HCT116 (cell line): ENCODE data around the gene HMHB1. TPM values are rescaled to one million over a fixed set of nuclear protein-coding genes. Genes with fewer than 3 reads are reported as not detected.
"Not testable (repeated sequence)": the region's sequence is repeated elsewhere in the genome, so short reads cannot be mapped to it uniquely, and the experiment has no call there.

Experiments used
- ATAC-seq: fragments of 200-7000 bp; cut with Tn5 transposase; 2 replicates; pipeline ENCODE4 v1.9.1; 2020; ENCODE audit warnings: mild to moderate bottlenecking, moderate library complexity
- BruUV-seq: library from RNA; stranded (reverse); fragments of 400-500 nt; replicated peaks from 2 replicates; lab custom pipeline; 2021; lab: Mats Ljungman, UMichigan
- CTCF ChIA-PET: fragments of 300-600 bp; sonication (Branson Sonifier 250); formaldehyde crosslinking; loops from one replicate; lab custom pipeline; 2021; ENCODE audit warnings: antibody characterized with exemption; lab: Charles Lee
- POLR2A ChIA-PET: fragments of 300-600, 350-600 bp; sonication (Branson Sonifier 250); formaldehyde crosslinking; loops from one replicate; lab custom pipeline; 2021; ENCODE audit warnings: antibody characterized with exemption; lab: Charles Lee
- RAD21 ChIA-PET, 2 experiments: fragments of 300-600 bp; sonication (Branson Sonifier 250); formaldehyde crosslinking; loops; one replicate each; lab custom pipeline; 2023; ENCODE audit warnings: low total read pairs in 2 of 2; ENCODE audit not compliant: uncharacterized antibody in 2 of 2, unreplicated experiment in 2 of 2, low non-redundant PET in 1 of 2; lab: Charles Lee
- DNase-seq: peaks from one replicate; pipeline ENCODE4 v3.0.0-alpha.2; 2010; ENCODE audit warnings: low read depth, low spot score
- H2AFZ ChIP-seq: fragments of 200-600 bp; shearing (Covaris generic), sonication (generic); 2 replicates; pipeline ENCODE4 v1.6.1; 2017; ENCODE audit warnings: low read depth, mixed run types, mixed read lengths, antibody characterized with exemption, low read length; ENCODE audit not compliant: poor library complexity, severe bottlenecking
- H3K27ac ChIP-seq: 2 replicates; pipeline ENCODE4 v1.5.1; 2012; ENCODE audit warnings: low read depth, low read length
- H3K27me3 ChIP-seq: fragments of 200-600 bp; sonication (generic); 2 replicates; pipeline ENCODE4 v1.6.1; 2016; ENCODE audit warnings: mixed run types, low read length, mixed read lengths; ENCODE audit not compliant: insufficient read depth
- H3K36me3 ChIP-seq, 2 experiments: fragments of 200-500 bp in 1 of 2; fragments of 200-600 bp in 1 of 2; sonication (Bioruptor generic) in 1 of 2; sonication (generic) in 1 of 2; 2 replicates each; pipeline versions ENCODE4 v1.5.1 to v1.6.1; 2014 to 2016; ENCODE audit warnings: low read length in 2 of 2, inconsistent platforms in 1 of 2, mixed read lengths in 1 of 2, mixed run types in 1 of 2; ENCODE audit not compliant: insufficient read depth in 2 of 2, control insufficient read depth in 1 of 2
- H3K4me1 ChIP-seq, 2 experiments: fragments of 200-600 bp in 1 of 2; sonication (generic) in 1 of 2; 2 replicates each; pipeline versions ENCODE4 v1.5.1 to v1.6.1; 2012 to 2017; ENCODE audit warnings: low read length in 2 of 2, inconsistent platforms in 1 of 2, mild to moderate bottlenecking in 1 of 2, mixed read lengths in 1 of 2, mixed run types in 1 of 2, moderate library complexity in 1 of 2; ENCODE audit not compliant: insufficient read depth in 2 of 2, control insufficient read depth in 1 of 2
- H3K4me2 ChIP-seq: fragments of 200-600 bp; sonication (generic); 2 replicates; pipeline ENCODE4 v1.6.1; 2017; ENCODE audit warnings: mixed run types, low read length, mixed read lengths
- H3K4me3 ChIP-seq, 2 experiments: fragments of 200-600 bp in 1 of 2; sonication (generic) in 1 of 2; replicated peaks in 1 of 2; 2 replicates each; pipeline ENCODE4 v1.5.1; 2011 to 2016; ENCODE audit warnings: low read length in 2 of 2, control low read depth in 1 of 2, low read depth in 1 of 2, mild to moderate bottlenecking in 1 of 2, mixed read lengths in 1 of 2, mixed run types in 1 of 2
- H3K79me2 ChIP-seq: fragments of 200-600 bp; sonication (generic); 2 replicates; pipeline ENCODE4 v1.6.1; 2017; ENCODE audit warnings: mild to moderate bottlenecking, mixed run types, low read length, moderate library complexity, mixed read lengths; ENCODE audit not compliant: insufficient read depth
- H3K9ac ChIP-seq: fragments of 200-600 bp; sonication (generic); 2 replicates; pipeline ENCODE4 v1.6.1; 2016; ENCODE audit warnings: low read length, mixed read lengths
- H3K9me2 ChIP-seq: fragments of 200-600 bp; sonication (generic), shearing (Covaris generic); 2 replicates; pipeline ENCODE4 v1.6.1; 2017; ENCODE audit warnings: mixed run types, mild to moderate bottlenecking, moderate library complexity; ENCODE audit not compliant: insufficient read depth
- H3K9me3 ChIP-seq, 2 experiments: fragments of 200-500 bp in 1 of 2; fragments of 200-600 bp in 1 of 2; sonication (Bioruptor generic) in 1 of 2; sonication (generic) in 1 of 2; 2 replicates each; pipeline ENCODE4 v1.6.1; 2014 to 2017; ENCODE audit warnings: low read length in 2 of 2, mixed read lengths in 2 of 2, inconsistent platforms in 1 of 2, low read depth in 1 of 2, mild to moderate bottlenecking in 1 of 2, mixed run types in 1 of 2, moderate library complexity in 1 of 2; ENCODE audit not compliant: control insufficient read depth in 1 of 2, insufficient read depth in 1 of 2
- H4K20me1 ChIP-seq: fragments of 200-600 bp; sonication (generic), shearing (Covaris generic); 2 replicates; pipeline ENCODE4 v1.6.1; 2017; ENCODE audit warnings: mixed run types, mild to moderate bottlenecking, moderate library complexity; ENCODE audit not compliant: insufficient read depth
- ATF3 ChIP-seq: IDR thresholded peaks from 2 replicates; pipeline ENCODE4 v1.6.1; 2012
- CBX3 ChIP-seq: IDR thresholded peaks from 2 replicates; pipeline ENCODE4 v1.6.1; 2012; ENCODE audit warnings: low read depth
- EGR1 ChIP-seq: IDR thresholded peaks from 2 replicates; pipeline ENCODE4 v1.6.1; 2012; ENCODE audit warnings: low read depth
- ELF1 ChIP-seq: IDR thresholded peaks from 2 replicates; pipeline ENCODE4 v1.6.1; 2012; ENCODE audit warnings: low read depth, borderline replicate concordance
- EZH2 ChIP-seq: fragments of 200-600 bp; sonication (generic); IDR thresholded peaks from 2 replicates; pipeline ENCODE4 v1.6.1; 2017; ENCODE audit warnings: antibody characterized with exemption, mixed run types
- FOSL1 ChIP-seq: IDR thresholded peaks from 2 replicates; pipeline ENCODE4 v1.6.1; 2012; ENCODE audit warnings: low read depth
- MAX ChIP-seq: IDR thresholded peaks from 2 replicates; pipeline ENCODE4 v1.6.1; 2012
- POLR2A ChIP-seq: IDR thresholded peaks from 2 replicates; pipeline ENCODE4 v1.7.0; 2011; ENCODE audit warnings: borderline replicate concordance; ENCODE audit not compliant: insufficient read depth, insufficient read length; ENCODE audit errors: extremely low read depth
- RAD21 ChIP-seq: IDR thresholded peaks from 2 replicates; pipeline ENCODE4 v1.6.1; 2012; ENCODE audit warnings: low read depth, mild to moderate bottlenecking
- SP1 ChIP-seq: IDR thresholded peaks from 2 replicates; pipeline ENCODE4 v1.6.1; 2012; ENCODE audit warnings: low read depth
- SRF ChIP-seq: IDR thresholded peaks from 2 replicates; pipeline ENCODE4 v1.6.1; 2012; ENCODE audit warnings: low read depth
- TCF7L2 ChIP-seq: IDR thresholded peaks from 2 replicates; pipeline ENCODE4 v1.7.0; 2011; ENCODE audit warnings: borderline replicate concordance, inconsistent platforms; ENCODE audit not compliant: insufficient read depth, insufficient read length; ENCODE audit errors: extremely low read depth
- YY1 ChIP-seq: IDR thresholded peaks from 2 replicates; pipeline ENCODE4 v1.6.1; 2011; ENCODE audit warnings: low read length, low read depth, moderate library complexity, mild to moderate bottlenecking; ENCODE audit not compliant: insufficient replicate concordance; ENCODE audit errors: extremely low read depth
- intact Hi-C: fragments of 100-400 bp; cut with micrococcal nuclease; formaldehyde crosslinking; loops from 2 replicates; pipeline ENCODE4 v1.10.0; 2022
- total RNA-seq: library from RNA; stranded (reverse); gene quantifications from one replicate; pipeline ENCODE4 v1.2.1, GENCODE V29; 2021; ENCODE audit not compliant: unreplicated experiment

The HMHB1 gene
- total RNA-seq, 1 experiment from 2014 or later = not detected

DNA sequence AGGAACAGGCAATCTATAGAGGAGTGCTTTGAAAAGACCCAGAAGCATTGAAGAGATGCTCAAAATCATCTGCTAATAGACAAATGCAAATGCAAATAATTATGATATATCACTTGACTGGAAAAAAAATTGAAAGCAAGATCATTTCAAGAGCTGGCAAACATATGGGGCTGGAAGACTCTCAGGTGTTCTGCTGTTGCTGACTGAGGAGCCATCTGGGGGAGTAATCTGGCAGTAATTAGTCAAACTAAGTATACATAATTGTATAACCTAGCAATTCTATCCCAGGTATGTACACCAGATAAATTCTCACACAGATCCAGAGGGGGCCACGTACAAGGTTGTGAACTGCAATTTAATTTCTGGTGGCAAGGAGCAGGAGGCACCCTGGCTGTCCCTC lies 4.6 kb upstream of the HMHB1 start:
- H3K36me3 ChIP-seq = no peaks in the 10 kb centered on the region
- POLR2A ChIA-PET = no interaction called here
- RAD21 ChIA-PET = no interaction called here

GRCh38 chr5:143816370-143816769 lies 4.4 kb downstream of the HMHB1 start:
- H3K27ac ChIP-seq, H4K20me1 ChIP-seq, RAD21 ChIA-PET, intact Hi-C loops, ATAC-seq, H3K4me1 ChIP-seq, CTCF ChIA-PET, H3K4me2 ChIP-seq, H3K4me3 ChIP-seq, H3K9me2 ChIP-seq, DNase-seq, H3K79me2 ChIP-seq, H3K36me3 ChIP-seq, H3K27me3 ChIP-seq, POLR2A ChIA-PET, H3K9me3 ChIP-seq, H3K9ac ChIP-seq, H2AFZ ChIP-seq, BruUV-seq: not testable (repeated sequence)

More for the DNA sequence above, 4.6 kb upstream of the HMHB1 start:
- TF ChIP-seq SRF (no peak), RAD21 (no peak), POLR2A (no peak), ATF3 (no peak), EZH2 (no peak), CBX3 (no peak), SP1 (no peak), MAX (no peak), FOSL1 (no peak), TCF7L2 (no peak), ELF1 (no peak), YY1 (no peak), EGR1 (no peak)
- ATAC-seq (no peak), DNase-seq (no peak)
- Histone ChIP-seq H3K27ac (no peak overlapping the region), H3K4me1 (no peaks in the 10 kb centered on the region), H3K9ac (no peak overlapping the region), H3K9me3 (no peaks in the 10 kb centered on the region), H3K79me2 (no peaks in the 10 kb centered on the region), H4K20me1 (no peaks in the 10 kb centered on the region), H3K4me2 (no peak overlapping the region), H2AFZ (no peak overlapping the region), H3K9me2 (no peaks in the 10 kb centered on the region), H3K4me3 (no peak overlapping the region), H3K27me3 (no peaks in the 10 kb centered on the region)
- intact Hi-C loops = no loop called here
- CTCF ChIA-PET = no interaction called here
- BruUV-seq = no TSS peak
